K562 (cell line): Measurements from ENCODE around the gene NRG3.

ENCODE experiments used
- CBX1 ChIP-seq: sonication (generic); IDR thresholded peaks from 2 replicates; pipeline ENCODE4 v1.6.1; 2016; ENCODE audit warnings: antibody characterized with exemption, low read depth, mild to moderate bottlenecking
- HDGF ChIP-seq: fragments of 450-650 bp; IDR thresholded peaks from 2 replicates; pipeline ENCODE4 v1.6.1; 2016
- POLR2AphosphoS5 ChIP-seq: IDR thresholded peaks from 2 replicates; pipeline ENCODE4 v1.6.1; 2011; ENCODE audit warnings: mild to moderate bottlenecking, low read depth, low read length, moderate library complexity; ENCODE audit not compliant: control insufficient read depth, insufficient read depth
- PTRF ChIP-seq: fragments of 450-650 bp; IDR thresholded peaks from 2 replicates; pipeline ENCODE4 v1.6.1; 2016; ENCODE audit warnings: mild to moderate bottlenecking, missing genetic modification characterization, missing compliant biosample characterization
- TCFL5 ChIP-seq: fragments of 250-450 bp; sonication (Bioruptor Pico); conservative IDR thresholded peaks from 2 replicates; pipeline ENCODE4 v1.6.1; 2021; ENCODE audit warnings: mild to moderate bottlenecking, moderate library complexity, matching md5 sums
- ZFP91 ChIP-seq: sonication (generic); formaldehyde crosslinking; IDR thresholded peaks from 2 replicates; pipeline ENCODE4 v1.8.0; 2022; ENCODE audit warnings: mild to moderate bottlenecking, missing genetic modification reagents
- ZNF174 ChIP-seq: fragments of 250-450 bp; sonication (Bioruptor Pico); IDR thresholded peaks from 2 replicates; pipeline ENCODE4 v1.4.0; 2020; ENCODE audit warnings: mild to moderate bottlenecking

GRCh38 chr10:82515256-82515655 is 640.3 kb downstream of the NRG3 start:
- TF ChIP-seq PTRF (no peak), ZFP91 (no peak), ZNF174 (CRISPR knock-in tag) (no peak), CBX1 (no peak), HDGF (no peak), TCFL5 (CRISPR knock-in tag) (no peak), POLR2AphosphoS5 (no peak)
